Mesendoderm (in vitro differentiated cells): ENCODE measurements around the gene CHST12.

Experiments
- DNase-seq: peaks from one replicate; pipeline ENCODE4 v3.0.0; 2013
- H2AK5ac ChIP-seq: 2 replicates; pipeline ENCODE4 v1.6.1; 2013; ENCODE audit warnings: low read length, inconsistent platforms
- H2BK120ac ChIP-seq: 2 replicates; pipeline ENCODE4 v1.6.1; 2013; ENCODE audit warnings: low read depth, mild to moderate bottlenecking, low read length, moderate library complexity, mixed read lengths
- H2BK15ac ChIP-seq: replicated peaks from 2 replicates; pipeline ENCODE4 v1.6.1; 2013; ENCODE audit warnings: low read depth, mild to moderate bottlenecking, moderate library complexity
- H2BK5ac ChIP-seq: 2 replicates; pipeline ENCODE4 v1.6.1; 2013; ENCODE audit warnings: low read length, inconsistent platforms
- H3K18ac ChIP-seq: 2 replicates; pipeline ENCODE4 v1.6.1; 2013; ENCODE audit warnings: mild to moderate bottlenecking, low read length, mixed read lengths
- H3K23ac ChIP-seq: one replicate; pipeline ENCODE4 v1.6.1; 2013; ENCODE audit warnings: low read length
- H3K27ac ChIP-seq: 2 replicates; pipeline ENCODE4 v1.5.1; 2013; ENCODE audit warnings: low read depth, mild to moderate bottlenecking, inconsistent platforms, low read length, moderate library complexity
- H3K27me3 ChIP-seq: 2 replicates; pipeline ENCODE4 v1.6.1; 2013; ENCODE audit warnings: low read length, control low read depth, mild to moderate bottlenecking, inconsistent platforms; ENCODE audit not compliant: insufficient read depth, poor library complexity
- H3K36me3 ChIP-seq: 2 replicates; pipeline ENCODE4 v1.6.1; 2013; ENCODE audit warnings: low read length, inconsistent platforms; ENCODE audit not compliant: control insufficient read depth, insufficient read depth
- H3K4ac ChIP-seq: one replicate; pipeline ENCODE4 v1.6.1; 2013; ENCODE audit warnings: low read depth, mild to moderate bottlenecking, low read length, moderate library complexity
- H3K4me1 ChIP-seq: 2 replicates; pipeline ENCODE4 v1.6.1; 2013; ENCODE audit warnings: low read depth, low read length, inconsistent platforms; ENCODE audit not compliant: control insufficient read depth
- H3K4me2 ChIP-seq: 2 replicates; pipeline ENCODE4 v1.6.1; 2013; ENCODE audit warnings: low read length
- H3K4me3 ChIP-seq: 2 replicates; pipeline ENCODE4 v1.5.1; 2013; ENCODE audit warnings: mild to moderate bottlenecking, low read length
- H3K56ac ChIP-seq: one replicate; pipeline ENCODE4 v1.6.1; 2013; ENCODE audit warnings: low read length
- H3K79me1 ChIP-seq: 2 replicates; pipeline ENCODE4 v1.6.1; 2013; ENCODE audit warnings: low read length, inconsistent platforms
- H3K79me2 ChIP-seq: 2 replicates; pipeline ENCODE4 v1.6.1; 2013; ENCODE audit warnings: mild to moderate bottlenecking, low read length; ENCODE audit not compliant: control insufficient read depth, insufficient read depth
- H3K9ac ChIP-seq: 2 replicates; pipeline ENCODE4 v1.6.1; 2013; ENCODE audit warnings: low read length, inconsistent platforms
- H4K5ac ChIP-seq: one replicate; pipeline ENCODE4 v1.6.1; 2013; ENCODE audit warnings: low read length
- H4K8ac ChIP-seq: one replicate; pipeline ENCODE4 v1.6.1; 2013; ENCODE audit warnings: low read depth, mild to moderate bottlenecking, control low read depth, low read length, moderate library complexity
- WGBS: extraction: QIAGEN DNeasy Blood & Tissue Kit; methylation state at CpG from one replicate; pipeline ENCODE4 v1.1.7; 2013; ENCODE audit warnings: low lambda C conversion rate, missing lambda C conversion rate; ENCODE audit not compliant: insufficient coverage; ENCODE audit errors: extremely low coverage; 5-methylcytosine and 5-hydroxymethylcytosine counted together

CHST12 gene

GRCh38 chr7:2492038-2492437 is 88.6 kb downstream of the CHST12 start:
- no peak overlapping the region for H3K4me2 ChIP-seq
- no peak overlapping the region for H2BK120ac ChIP-seq
- H4K5ac ChIP-seq = no peak overlapping the region
- no peaks in the 10 kb centered on the region for H3K27me3 ChIP-seq
- H2BK5ac ChIP-seq = no peak overlapping the region
- no peak for DNase-seq
- no peak overlapping the region for H3K27ac ChIP-seq
- no peak overlapping the region for H2AK5ac ChIP-seq
- no peak overlapping the region for H3K9ac ChIP-seq
- no peaks in the 10 kb centered on the region for H3K36me3 ChIP-seq
- no CpG with 5 or more reads among the region's 2 CpGs for WGBS
- H3K4me3 ChIP-seq = no peak overlapping the region
- H3K18ac ChIP-seq = no peak overlapping the region
- H2BK15ac ChIP-seq = no peak overlapping the region
- H3K79me2 ChIP-seq = no peaks in the 10 kb centered on the region
- no peak overlapping the region for H3K56ac ChIP-seq
- H3K4me1 ChIP-seq = no peaks in the 10 kb centered on the region
- H3K4ac ChIP-seq = no peak overlapping the region
- H3K79me1 ChIP-seq = no peaks in the 10 kb centered on the region
- no peak overlapping the region for H3K23ac ChIP-seq
- no peak overlapping the region for H4K8ac ChIP-seq

GRCh38 chr7:2493205-2494164 is 90.1 kb downstream of the CHST12 start:
- Histone ChIP-seq H3K4me3 (no peak overlapping the region), H2BK15ac (no peak overlapping the region), H3K56ac (no peak overlapping the region), H3K9ac (no peak overlapping the region), H3K27ac (no peak overlapping the region), H3K79me1 (no peaks in the 10 kb centered on the region), H3K27me3 (no peaks in the 10 kb centered on the region), H2BK120ac (no peak overlapping the region), H2AK5ac (no peak overlapping the region), H3K4me2 (no peak overlapping the region), H4K8ac (no peak overlapping the region), H3K23ac (no peak overlapping the region), H3K18ac (no peak overlapping the region), H3K4me1 (no peaks in the 10 kb centered on the region), H4K5ac (no peak overlapping the region), H2BK5ac (no peak overlapping the region), H3K36me3 (no peaks in the 10 kb centered on the region), H3K4ac (no peak overlapping the region), H3K79me2 (no peaks in the 10 kb centered on the region)
- no CpG with 5 or more reads among the region's 11 CpGs for WGBS
- DNase-seq = no peak

GRCh38 chr7:2494191-2495130 is 91.0 kb downstream of the CHST12 start:
- H2BK120ac ChIP-seq = no peak overlapping the region
- no peak overlapping the region for H3K27ac ChIP-seq
- no peak overlapping the region for H4K5ac ChIP-seq
- H3K79me1 ChIP-seq = no peaks in the 10 kb centered on the region
- no peak overlapping the region for H2AK5ac ChIP-seq
- no peaks in the 10 kb centered on the region for H3K4me1 ChIP-seq
- H3K23ac ChIP-seq = no peak overlapping the region
- no peaks in the 10 kb centered on the region for H3K27me3 ChIP-seq
- H3K4ac ChIP-seq = no peak overlapping the region
- no peak overlapping the region for H3K18ac ChIP-seq
- WGBS = no CpG with 5 or more reads among the region's 32 CpGs
- no peak overlapping the region for H3K4me2 ChIP-seq
- H3K79me2 ChIP-seq = no peaks in the 10 kb centered on the region
- H3K4me3 ChIP-seq = no peak overlapping the region
- H2BK15ac ChIP-seq = no peak overlapping the region
- H2BK5ac ChIP-seq = no peak overlapping the region
- no peak overlapping the region for H4K8ac ChIP-seq
- H3K56ac ChIP-seq = no peak overlapping the region
- H3K36me3 ChIP-seq = no peaks in the 10 kb centered on the region
- H3K9ac ChIP-seq = no peak overlapping the region
- no peak for DNase-seq

- no peak overlapping the region for H4K8ac ChIP-seq
- H3K23ac ChIP-seq = no peak overlapping the region
- H2BK15ac ChIP-seq = no peak overlapping the region
- H2BK5ac ChIP-seq = no peak overlapping the region
- H3K56ac ChIP-seq = peak overlapping the region; percentile 50
- no peaks in the 10 kb centered on the region for H3K4me1 ChIP-seq
- H3K4me2 ChIP-seq = no peak overlapping the region
- DNase-seq = peak; percentile 73
- no peaks in the 10 kb centered on the region for H3K27me3 ChIP-seq
- H3K9ac ChIP-seq = no peak overlapping the region
- H3K4ac ChIP-seq = peak overlapping the region; percentile 60
- no peak overlapping the region for H3K4me3 ChIP-seq
- no peaks in the 10 kb centered on the region for H3K36me3 ChIP-seq
- WGBS = no CpG with 5 or more reads among the region's 25 CpGs
- no peaks in the 10 kb centered on the region for H3K79me2 ChIP-seq
- H3K79me1 ChIP-seq = no peaks in the 10 kb centered on the region
- H2AK5ac ChIP-seq = no peak overlapping the region
- peak overlapping the region; percentile 41 for H3K27ac ChIP-seq
- H2BK120ac ChIP-seq = no peak overlapping the region
- no peak overlapping the region for H4K5ac ChIP-seq
- H3K18ac ChIP-seq = peak overlapping the region; percentile 9
Measured at GRCh38 chr7:2495418-2496299, 92.2 kb downstream of the CHST12 start.

GRCh38 chr7:2496375-2496774 is 93.0 kb downstream of the CHST12 start:
- no peak overlapping the region for H3K4me2 ChIP-seq
- H3K4me1 ChIP-seq = no peaks in the 10 kb centered on the region
- H2BK120ac ChIP-seq = no peak overlapping the region
- no peak overlapping the region for H2BK5ac ChIP-seq
- H3K9ac ChIP-seq = no peak overlapping the region
- peak overlapping the region; percentile 41 for H3K27ac ChIP-seq
- no peak overlapping the region for H3K18ac ChIP-seq
- no peaks in the 10 kb centered on the region for H3K36me3 ChIP-seq
- H4K8ac ChIP-seq = no peak overlapping the region
- peak overlapping the region; percentile 50 for H3K56ac ChIP-seq
- H4K5ac ChIP-seq = no peak overlapping the region
- H3K4me3 ChIP-seq = no peak overlapping the region
- peak overlapping the region; percentile 48 for H2AK5ac ChIP-seq
- no CpG with 5 or more reads among the region's 9 CpGs for WGBS
- H2BK15ac ChIP-seq = no peak overlapping the region
- DNase-seq = no peak
- H3K27me3 ChIP-seq = no peaks in the 10 kb centered on the region
- no peak overlapping the region for H3K4ac ChIP-seq
- no peaks in the 10 kb centered on the region for H3K79me1 ChIP-seq
- no peak overlapping the region for H3K23ac ChIP-seq
- no peaks in the 10 kb centered on the region for H3K79me2 ChIP-seq
